GM12878 (cell line): Measurements from ENCODE around the gene TRIB2. TPM values are rescaled to one million over a fixed set of nuclear protein-coding genes. Genes with fewer than 3 reads are reported as not detected.

Experiments used
- ATAC-seq: fragments of 200-7000 bp; cut with Tn5 transposase; 3 replicates; pipeline ENCODE4 v1.9.1; 2020; ENCODE audit warnings: mild to moderate bottlenecking, moderate library complexity
- BruUV-seq: library from RNA; stranded (reverse); fragments of 400-500 nt; replicated peaks from 2 replicates; lab custom pipeline; 2021; lab: Mats Ljungman, UMichigan
- CTCF ChIA-PET: fragments of 300-600 bp; sonication (Branson Sonifier 250); formaldehyde crosslinking; extraction: SDS; loops from one replicate; lab custom pipeline; 2021; ENCODE audit warnings: inconsistent platforms; lab: Yijun Ruan, JAX
- POLR2A ChIA-PET: fragments of 350-600 bp; formaldehyde crosslinking; extraction: SDS; loops from one replicate; lab custom pipeline; 2021; ENCODE audit warnings: inconsistent platforms; lab: Charles Lee
- RAD21 ChIA-PET: fragments of 300-600 bp; sonication (Branson Sonifier 250); formaldehyde crosslinking; loops from one replicate; lab custom pipeline; 2023; ENCODE audit warnings: antibody characterized with exemption; ENCODE audit not compliant: unreplicated experiment; lab: Charles Lee
- SMC1A ChIA-PET: fragments of 300-600 bp; sonication (Branson Sonifier 250); formaldehyde crosslinking; loops from one replicate; lab custom pipeline; 2023; ENCODE audit not compliant: unreplicated experiment, uncharacterized antibody; lab: Charles Lee
- DNase-seq: peaks from one replicate; pipeline ENCODE4 v3.0.0-alpha.2; 2011; ENCODE audit warnings: low read depth, low spot score
- FAIRE-seq: peaks from 3 replicates; lab custom pipeline; 2011; peaks lifted over from hg19 to GRCh38; lab: Jason Lieb, UNC
- H2AFZ ChIP-seq: 2 replicates; pipeline ENCODE4 v1.6.0; 2011; ENCODE audit warnings: low read depth, low read length, control low read depth; ENCODE audit not compliant: control insufficient read depth
- H3K27ac ChIP-seq: 2 replicates; pipeline ENCODE4 v1.5.1; 2011; ENCODE audit warnings: control low read depth; ENCODE audit not compliant: control insufficient read depth, insufficient read depth
- H3K27me3 ChIP-seq, 2 experiments: replicated peaks in 1 of 2; 2 replicates each; pipeline versions ENCODE4 v1.6.0 to v1.6.1; 2011; ENCODE audit warnings: low read length in 1 of 2; ENCODE audit not compliant: control insufficient read depth in 2 of 2, insufficient read depth in 2 of 2
- H3K36me3 ChIP-seq, 2 experiments: 2 replicates each; pipeline ENCODE4 v1.5.1; 2011; ENCODE audit warnings: low read length in 1 of 2; ENCODE audit not compliant: control insufficient read depth in 2 of 2, insufficient read depth in 2 of 2
- H3K4me1 ChIP-seq: 2 replicates; pipeline ENCODE4 v1.6.1; 2011; ENCODE audit warnings: mild to moderate bottlenecking, low read length, moderate library complexity, mixed read lengths; ENCODE audit not compliant: control insufficient read depth, insufficient read depth
- H3K4me2 ChIP-seq: 2 replicates; pipeline ENCODE4 v1.6.0; 2011; ENCODE audit warnings: control low read depth; ENCODE audit not compliant: control insufficient read depth, insufficient read depth
- H3K4me3 ChIP-seq: fragments of 200-600 bp; sonication (generic); 2 replicates; pipeline ENCODE4 v1.5.1; 2016
- H3K79me2 ChIP-seq: 2 replicates; pipeline ENCODE4 v1.6.0; 2011; ENCODE audit warnings: low read length; ENCODE audit not compliant: control insufficient read depth, insufficient read depth
- H3K9ac ChIP-seq: 2 replicates; pipeline ENCODE4 v1.8.0; 2011; ENCODE audit warnings: low read length, control low read depth, mixed read lengths; ENCODE audit not compliant: control insufficient read depth, insufficient read depth
- H3K9me3 ChIP-seq: replicated peaks from 3 replicates; pipeline ENCODE4 v1.5.1; 2011; ENCODE audit warnings: mild to moderate bottlenecking, low read length; ENCODE audit not compliant: control insufficient read depth, insufficient read depth
- H4K20me1 ChIP-seq: 2 replicates; pipeline ENCODE4 v1.6.0; 2011; ENCODE audit not compliant: control insufficient read depth, insufficient read depth
- ATF7 ChIP-seq: fragments of 450-650 bp; IDR thresholded peaks from 2 replicates; pipeline ENCODE4 v1.6.1; 2016; ENCODE audit warnings: low read depth, mild to moderate bottlenecking
- CEBPB ChIP-seq, 2 experiments: fragments of 150-350 bp in 1 of 2; IDR thresholded peaks; 2 replicates each; pipeline ENCODE4 v1.6.1; 2012 to 2014; ENCODE audit warnings: low read depth in 2 of 2, low read length in 2 of 2, borderline replicate concordance in 1 of 2, inconsistent platforms in 1 of 2
- GABPA ChIP-seq: IDR thresholded peaks from 2 replicates; pipeline ENCODE4 v1.6.1; 2014; ENCODE audit warnings: antibody characterized with exemption, low read depth, mild to moderate bottlenecking, inconsistent platforms
- GATAD2B ChIP-seq: fragments of 450-650 bp; conservative IDR thresholded peaks from 2 replicates; pipeline ENCODE4 v1.6.1; 2017; ENCODE audit warnings: low read depth, mild to moderate bottlenecking, moderate library complexity
- KAT2A ChIP-seq: conservative IDR thresholded peaks from 2 replicates; pipeline ENCODE4 v1.6.1; 2011; ENCODE audit warnings: low read depth, low read length; ENCODE audit not compliant: control insufficient read depth
- KLF5 ChIP-seq: fragments of 450-650 bp; IDR thresholded peaks from 2 replicates; pipeline ENCODE4 v1.6.1; 2014; ENCODE audit warnings: mild to moderate bottlenecking; ENCODE audit not compliant: partially characterized antibody
- RB1 ChIP-seq: fragments of 450-650 bp; formaldehyde crosslinking; IDR thresholded peaks from 2 replicates; pipeline ENCODE4 v1.6.1; 2017; ENCODE audit warnings: mild to moderate bottlenecking, borderline replicate concordance
- SIN3A ChIP-seq: IDR thresholded peaks from 2 replicates; pipeline ENCODE4 v1.6.1; 2012; ENCODE audit warnings: low read depth, low read length, improper control_type of control experiment
- YBX1 ChIP-seq: fragments of 450-650 bp; IDR thresholded peaks from 2 replicates; pipeline ENCODE4 v1.6.1; 2016; ENCODE audit warnings: antibody characterized with exemption
- WGBS: methylation state at CpG from one replicate; pipeline ENCODE4 v1.1.6; 2016; ENCODE audit warnings: low lambda C conversion rate; ENCODE audit not compliant: insufficient replicate concordance, insufficient coverage; ENCODE audit errors: missing lambda C conversion rate; 5-methylcytosine and 5-hydroxymethylcytosine counted together
- in situ Hi-C: fragments of 300-500 bp; cut with MboI; formaldehyde crosslinking; loops from 9 replicates; pipeline ENCODE4 v1.14.3; 2018; ENCODE audit warnings: mixed read lengths
- intact Hi-C: fragments of 100-400 bp; cut with micrococcal nuclease; formaldehyde crosslinking; loops from one replicate; pipeline ENCODE4 v1.14.2; 2022; ENCODE audit not compliant: unreplicated experiment
- polyA plus RNA-seq, 11 experiments: library from polyadenylated mRNA; depleted of rRNA in 4 of 11; unstranded in 6 of 11; stranded (reverse) in 5 of 11; fragments of >200 nt; fragmentation: Nextera tagmentation in 4 of 11; fragmentation: Illumina TruSeq in 1 of 11; extraction: Ambion mirVana in 4 of 11; extraction: Trizol in 1 of 11; gene quantifications; 1 replicate in 1 of 11; 2 replicates in 10 of 11; pipeline versions ENCODE4 v1.2.1 to v1.2.3, GENCODE V29; 2011 to 2016; ENCODE audit warnings: inconsistent platforms in 2 of 11, missing spikeins in 2 of 11, low read depth in 1 of 11
- total RNA-seq, 4 experiments: library from RNA; depleted of rRNA in 3 of 4; stranded (reverse); fragments of >200 nt in 3 of 4; fragmentation: Illumina TruSeq in 1 of 4; extraction: Trizol in 1 of 4; gene quantifications; 2 replicates each; pipeline versions ENCODE4 v1.2.1 to v1.2.3, GENCODE V29; 2013 to 2021
- TF ChIP-seq, protein P1 (sequence below): IDR thresholded peaks from 2 replicates; pipeline ENCODE4 v1.6.1; 2012; ENCODE audit warnings: mild to moderate bottlenecking, low read depth, low read length
- TF ChIP-seq, protein P2 (sequence below): fragments of 450-650 bp; IDR thresholded peaks from 2 replicates; pipeline ENCODE4 v1.6.1; 2016; ENCODE audit warnings: mild to moderate bottlenecking
- TF ChIP-seq, protein P3 (sequence below): fragments of 450-650 bp; IDR thresholded peaks from 2 replicates; pipeline ENCODE4 v1.6.1; 2016; ENCODE audit warnings: mild to moderate bottlenecking
- TF ChIP-seq, protein P4 (sequence below): fragments of 450-650 bp; IDR thresholded peaks from 2 replicates; pipeline ENCODE4 v1.6.1; 2018; ENCODE audit warnings: mild to moderate bottlenecking, low read depth, moderate library complexity; ENCODE audit not compliant: partially characterized antibody
- TF ChIP-seq, protein P5 (sequence below): IDR thresholded peaks from 2 replicates; pipeline ENCODE4 v1.6.1; 2012; ENCODE audit warnings: low read depth, low read length, improper control_type of control experiment

Gene TRIB2
- total and polyA plus RNA-seq, 10 of the 15 experiments (the other 5 are each of a cell fraction or from before 2014, with no cell fraction given) = 1.6 to 9.2 (median 5.2) TPM

DNA sequence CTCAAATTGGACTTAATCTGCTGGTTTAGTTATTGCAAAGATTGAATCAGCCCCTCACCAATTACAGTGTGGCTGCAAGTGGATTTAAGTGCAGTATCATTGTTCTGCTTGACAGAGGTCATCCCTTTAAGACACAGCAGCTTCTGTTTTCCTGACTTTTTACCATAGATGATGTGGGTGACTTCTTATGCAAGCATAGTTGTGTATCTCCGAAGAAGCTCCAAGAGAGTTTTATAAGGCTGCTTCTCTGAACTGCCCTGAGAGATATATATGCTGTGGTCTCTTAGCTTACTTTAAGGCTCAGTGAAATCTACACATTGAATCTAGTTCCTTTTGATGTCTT is 3.5 kb downstream of the TRIB2 start:
- no peak for FAIRE-seq
- TF ChIP-seq, protein P1, sequence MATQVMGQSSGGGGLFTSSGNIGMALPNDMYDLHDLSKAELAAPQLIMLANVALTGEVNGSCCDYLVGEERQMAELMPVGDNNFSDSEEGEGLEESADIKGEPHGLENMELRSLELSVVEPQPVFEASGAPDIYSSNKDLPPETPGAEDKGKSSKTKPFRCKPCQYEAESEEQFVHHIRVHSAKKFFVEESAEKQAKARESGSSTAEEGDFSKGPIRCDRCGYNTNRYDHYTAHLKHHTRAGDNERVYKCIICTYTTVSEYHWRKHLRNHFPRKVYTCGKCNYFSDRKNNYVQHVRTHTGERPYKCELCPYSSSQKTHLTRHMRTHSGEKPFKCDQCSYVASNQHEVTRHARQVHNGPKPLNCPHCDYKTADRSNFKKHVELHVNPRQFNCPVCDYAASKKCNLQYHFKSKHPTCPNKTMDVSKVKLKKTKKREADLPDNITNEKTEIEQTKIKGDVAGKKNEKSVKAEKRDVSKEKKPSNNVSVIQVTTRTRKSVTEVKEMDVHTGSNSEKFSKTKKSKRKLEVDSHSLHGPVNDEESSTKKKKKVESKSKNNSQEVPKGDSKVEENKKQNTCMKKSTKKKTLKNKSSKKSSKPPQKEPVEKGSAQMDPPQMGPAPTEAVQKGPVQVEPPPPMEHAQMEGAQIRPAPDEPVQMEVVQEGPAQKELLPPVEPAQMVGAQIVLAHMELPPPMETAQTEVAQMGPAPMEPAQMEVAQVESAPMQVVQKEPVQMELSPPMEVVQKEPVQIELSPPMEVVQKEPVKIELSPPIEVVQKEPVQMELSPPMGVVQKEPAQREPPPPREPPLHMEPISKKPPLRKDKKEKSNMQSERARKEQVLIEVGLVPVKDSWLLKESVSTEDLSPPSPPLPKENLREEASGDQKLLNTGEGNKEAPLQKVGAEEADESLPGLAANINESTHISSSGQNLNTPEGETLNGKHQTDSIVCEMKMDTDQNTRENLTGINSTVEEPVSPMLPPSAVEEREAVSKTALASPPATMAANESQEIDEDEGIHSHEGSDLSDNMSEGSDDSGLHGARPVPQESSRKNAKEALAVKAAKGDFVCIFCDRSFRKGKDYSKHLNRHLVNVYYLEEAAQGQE = no peak
- TF ChIP-seq ATF7 (no peak), YBX1 (no peak), SIN3A (no peak), GATAD2B (no peak), KAT2A (no peak), KLF5 (no peak), RB1 (no peak), CEBPB (IDR thresholded peaks at IDR 0.05; ENCODE audit: borderline replicate concordance in 1 of 2, low read depth in 2 of 2, low read length in 2 of 2) (no peak), GABPA (no peak)
- TF ChIP-seq, protein P2, sequence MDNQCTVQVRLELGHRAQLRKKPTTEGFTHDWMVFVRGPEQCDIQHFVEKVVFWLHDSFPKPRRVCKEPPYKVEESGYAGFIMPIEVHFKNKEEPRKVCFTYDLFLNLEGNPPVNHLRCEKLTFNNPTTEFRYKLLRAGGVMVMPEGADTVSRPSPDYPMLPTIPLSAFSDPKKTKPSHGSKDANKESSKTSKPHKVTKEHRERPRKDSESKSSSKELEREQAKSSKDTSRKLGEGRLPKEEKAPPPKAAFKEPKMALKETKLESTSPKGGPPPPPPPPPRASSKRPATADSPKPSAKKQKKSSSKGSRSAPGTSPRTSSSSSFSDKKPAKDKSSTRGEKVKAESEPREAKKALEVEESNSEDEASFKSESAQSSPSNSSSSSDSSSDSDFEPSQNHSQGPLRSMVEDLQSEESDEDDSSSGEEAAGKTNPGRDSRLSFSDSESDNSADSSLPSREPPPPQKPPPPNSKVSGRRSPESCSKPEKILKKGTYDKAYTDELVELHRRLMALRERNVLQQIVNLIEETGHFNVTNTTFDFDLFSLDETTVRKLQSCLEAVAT = no peak
- TF ChIP-seq, protein P3, sequence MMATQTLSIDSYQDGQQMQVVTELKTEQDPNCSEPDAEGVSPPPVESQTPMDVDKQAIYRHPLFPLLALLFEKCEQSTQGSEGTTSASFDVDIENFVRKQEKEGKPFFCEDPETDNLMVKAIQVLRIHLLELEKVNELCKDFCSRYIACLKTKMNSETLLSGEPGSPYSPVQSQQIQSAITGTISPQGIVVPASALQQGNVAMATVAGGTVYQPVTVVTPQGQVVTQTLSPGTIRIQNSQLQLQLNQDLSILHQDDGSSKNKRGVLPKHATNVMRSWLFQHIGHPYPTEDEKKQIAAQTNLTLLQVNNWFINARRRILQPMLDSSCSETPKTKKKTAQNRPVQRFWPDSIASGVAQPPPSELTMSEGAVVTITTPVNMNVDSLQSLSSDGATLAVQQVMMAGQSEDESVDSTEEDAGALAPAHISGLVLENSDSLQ = no peak
- TF ChIP-seq, protein P4, sequence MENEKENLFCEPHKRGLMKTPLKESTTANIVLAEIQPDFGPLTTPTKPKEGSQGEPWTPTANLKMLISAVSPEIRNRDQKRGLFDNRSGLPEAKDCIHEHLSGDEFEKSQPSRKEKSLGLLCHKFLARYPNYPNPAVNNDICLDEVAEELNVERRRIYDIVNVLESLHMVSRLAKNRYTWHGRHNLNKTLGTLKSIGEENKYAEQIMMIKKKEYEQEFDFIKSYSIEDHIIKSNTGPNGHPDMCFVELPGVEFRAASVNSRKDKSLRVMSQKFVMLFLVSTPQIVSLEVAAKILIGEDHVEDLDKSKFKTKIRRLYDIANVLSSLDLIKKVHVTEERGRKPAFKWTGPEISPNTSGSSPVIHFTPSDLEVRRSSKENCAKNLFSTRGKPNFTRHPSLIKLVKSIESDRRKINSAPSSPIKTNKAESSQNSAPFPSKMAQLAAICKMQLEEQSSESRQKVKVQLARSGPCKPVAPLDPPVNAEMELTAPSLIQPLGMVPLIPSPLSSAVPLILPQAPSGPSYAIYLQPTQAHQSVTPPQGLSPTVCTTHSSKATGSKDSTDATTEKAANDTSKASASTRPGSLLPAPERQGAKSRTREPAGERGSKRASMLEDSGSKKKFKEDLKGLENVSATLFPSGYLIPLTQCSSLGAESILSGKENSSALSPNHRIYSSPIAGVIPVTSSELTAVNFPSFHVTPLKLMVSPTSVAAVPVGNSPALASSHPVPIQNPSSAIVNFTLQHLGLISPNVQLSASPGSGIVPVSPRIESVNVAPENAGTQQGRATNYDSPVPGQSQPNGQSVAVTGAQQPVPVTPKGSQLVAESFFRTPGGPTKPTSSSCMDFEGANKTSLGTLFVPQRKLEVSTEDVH = no peak
- TF ChIP-seq, protein P5, sequence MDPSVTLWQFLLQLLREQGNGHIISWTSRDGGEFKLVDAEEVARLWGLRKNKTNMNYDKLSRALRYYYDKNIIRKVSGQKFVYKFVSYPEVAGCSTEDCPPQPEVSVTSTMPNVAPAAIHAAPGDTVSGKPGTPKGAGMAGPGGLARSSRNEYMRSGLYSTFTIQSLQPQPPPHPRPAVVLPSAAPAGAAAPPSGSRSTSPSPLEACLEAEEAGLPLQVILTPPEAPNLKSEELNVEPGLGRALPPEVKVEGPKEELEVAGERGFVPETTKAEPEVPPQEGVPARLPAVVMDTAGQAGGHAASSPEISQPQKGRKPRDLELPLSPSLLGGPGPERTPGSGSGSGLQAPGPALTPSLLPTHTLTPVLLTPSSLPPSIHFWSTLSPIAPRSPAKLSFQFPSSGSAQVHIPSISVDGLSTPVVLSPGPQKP = no peak

More for the DNA sequence above, 3.5 kb downstream of the TRIB2 start:
- no peaks in the 10 kb centered on the region for H3K36me3 ChIP-seq
- no peak overlapping the region for H3K27ac ChIP-seq
- no peak overlapping the region for H3K4me3 ChIP-seq
- ChIA-PET RAD21 (no interaction called here), POLR2A (no interaction called here), SMC1A (interaction anchor here (0.9 to 1.5 kb wide), 5 partner anchors 9 to 281 kb away, joined by 3 to 5 read pairs (median 3); no protein-coding TSS in a partner anchor), CTCF (interaction anchor here (1.0 to 2.1 kb wide), 7 partner anchors 9 to 893 kb away, joined by 3 to 8 read pairs (median 5); no protein-coding TSS in a partner anchor)
- WGBS = 48% methylated on average over 1 of the region's 1 CpG
- peaks cover 0 to 18% of the 10 kb centered on the region in 2 experiments; a peak in 2 of 4 replicates for H3K27me3 ChIP-seq
- intact Hi-C loops (loop anchor here (10.0 kb wide), 1 partner anchor 675 kb away; no protein-coding TSS in a partner anchor), in situ Hi-C loops (no loop called here)
- H3K79me2 ChIP-seq = no peaks in the 10 kb centered on the region
- H2AFZ ChIP-seq = no peak overlapping the region
- no peak for DNase-seq
- no peak overlapping the region for H3K9ac ChIP-seq
- no peak for ATAC-seq
- 0 out of 2 replicates have a peak, but pooled peaks cover 3% of the 10 kb centered on the region for H4K20me1 ChIP-seq
- peaks cover 3% of the 10 kb centered on the region; the same call in 1 of the 2 replicates for H3K4me1 ChIP-seq
- no peak overlapping the region for H3K4me2 ChIP-seq
- no TSS peak for BruUV-seq
- H3K9me3 ChIP-seq = no peaks in the 10 kb centered on the region
